HepG2 (cell line): ENCODE measurements around the gene MORN1. TPM values are rescaled to one million over a fixed set of nuclear protein-coding genes. Genes with fewer than 3 reads are reported as not detected.

Experiments used
- ARHGAP35 ChIP-seq: sonication (generic); formaldehyde crosslinking; IDR thresholded peaks from 2 replicates; pipeline ENCODE4 v1.9.0; 2022; ENCODE audit warnings: mild to moderate bottlenecking, inconsistent platforms, moderate library complexity, missing genetic modification reagents, borderline replicate concordance
- CBFB ChIP-seq: sonication (generic); formaldehyde crosslinking; IDR thresholded peaks from 2 replicates; pipeline ENCODE4 v1.4.0; 2020; ENCODE audit warnings: missing genetic modification reagents
- KIAA2018 ChIP-seq: sonication (generic); formaldehyde crosslinking; IDR thresholded peaks from 2 replicates; pipeline ENCODE4 v1.5.0; 2020; ENCODE audit warnings: mild to moderate bottlenecking, missing genetic modification reagents, borderline replicate concordance
- RERE ChIP-seq: IDR thresholded peaks from 2 replicates; pipeline ENCODE4 v1.6.1; 2016; ENCODE audit warnings: low read depth, missing genetic modification reagents, missing compliant biosample characterization
- SIN3B ChIP-seq: fragments of 150-350 bp; IDR thresholded peaks from 2 replicates; pipeline ENCODE4 v1.6.1; 2014; ENCODE audit warnings: low read length
- SP2 ChIP-seq: sonication (generic); formaldehyde crosslinking; IDR thresholded peaks from 2 replicates; pipeline ENCODE4 v1.5.1; 2020; ENCODE audit warnings: mild to moderate bottlenecking, missing genetic modification reagents
- THAP9 ChIP-seq: sonication (generic); formaldehyde crosslinking; IDR thresholded peaks from 2 replicates; pipeline ENCODE4; 2020; ENCODE audit warnings: missing genetic modification reagents, mild to moderate bottlenecking, borderline replicate concordance
- YEATS4 ChIP-seq: sonication (generic); formaldehyde crosslinking; IDR thresholded peaks from 2 replicates; pipeline ENCODE4 v1.4.0; 2020; ENCODE audit warnings: missing genetic modification reagents, borderline replicate concordance
- ZFP37 ChIP-seq: sonication (generic); formaldehyde crosslinking; IDR thresholded peaks from 2 replicates; pipeline ENCODE4 v1.4.0; 2020; ENCODE audit warnings: missing genetic modification reagents, borderline replicate concordance
- ZZZ3 ChIP-seq: sonication (generic); formaldehyde crosslinking; IDR thresholded peaks from 2 replicates; pipeline ENCODE4 v1.4.0; 2020; ENCODE audit warnings: missing genetic modification reagents, mild to moderate bottlenecking, borderline replicate concordance
- polyA plus RNA-seq, 8 experiments: library from polyadenylated mRNA; depleted of rRNA in 3 of 8; stranded (reverse) in 7 of 8; unstranded in 1 of 8; fragments of >200 nt; fragmentation: Illumina TruSeq in 4 of 8; extraction: Trizol in 4 of 8; gene quantifications; 2 replicates each; pipeline versions ENCODE4 v1.2.1 to v1.2.3, GENCODE V29; 2011 to 2016; ENCODE audit warnings: low read depth in 4 of 8, missing spikeins in 1 of 8, mixed read lengths in 1 of 8; ENCODE audit not compliant: insufficient read depth in 1 of 8
- total RNA-seq, 5 experiments: library from RNA; depleted of rRNA; stranded (reverse); fragments of >200 nt; fragmentation: Illumina TruSeq; extraction: Trizol; gene quantifications; 2 replicates each; pipeline ENCODE4 v1.2.3, GENCODE V29; 2016; ENCODE audit warnings: low read depth in 1 of 5

MORN1 gene
- total and polyA plus RNA-seq, 2 of the 13 experiments (the other 11 are each of a cell fraction or from before 2014, with no cell fraction given) = 3.1 to 6.5 TPM

- no peak for TF ChIP-seq RERE
- TF ChIP-seq CBFB (CRISPR knock-in tag) = peak; percentile 49; the same call in 1 of the 2 replicates
- 0 out of 2 replicates have a peak, but pooled peaks have one; percentile 59 for TF ChIP-seq ZFP37 (CRISPR knock-in tag)
- no peak for TF ChIP-seq SIN3B
- no peak for TF ChIP-seq KIAA2018
- peak; percentile 92; the same call in 1 of the 2 replicates for TF ChIP-seq YEATS4 (CRISPR knock-in tag)
- peak; percentile 44; the same call in 1 of the 2 replicates for TF ChIP-seq ZZZ3 (CRISPR knock-in tag)
- no peak for TF ChIP-seq SP2 (CRISPR knock-in tag)
- 0 out of 2 replicates have a peak, but pooled peaks have one; percentile 1 for TF ChIP-seq THAP9
- peak; percentile 26; the same call in 1 of the 2 replicates for TF ChIP-seq ARHGAP35 (CRISPR knock-in tag)
Measured at GRCh38 chr1:2412773-2413494, 21.6 kb upstream of the MORN1 start (continued).
